ENCODE data around the gene CENPF. TPM values are rescaled to one million over a fixed set of nuclear protein-coding genes. Genes with fewer than 3 reads are reported as not detected.
"Not testable (repeated sequence)": the region's sequence is repeated elsewhere in the genome, so short reads cannot be mapped to it uniquely, and the experiment has no call there.

CENPF gene
- total RNA-seq, 1 donor from 2014 or later = 0.97 TPM

DNA sequence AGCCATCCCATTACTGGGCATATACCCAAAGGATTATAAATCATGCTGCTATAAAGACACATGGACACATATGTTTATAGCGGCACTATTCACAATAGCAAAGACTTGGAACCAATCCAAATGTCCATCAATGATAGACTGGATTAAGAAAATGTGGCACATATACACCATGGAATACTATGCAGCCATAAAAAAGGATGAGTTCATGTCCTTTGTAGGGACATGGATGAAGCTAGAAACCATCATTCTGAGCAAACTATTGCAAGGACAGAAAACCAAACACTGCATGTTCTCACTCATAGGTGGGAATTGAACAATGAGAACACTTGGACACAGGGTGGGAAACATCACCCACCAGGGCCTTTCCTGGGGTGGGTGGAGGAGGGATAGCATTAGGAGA is 72.5 kb downstream of the CENPF start:
- DNase-seq (ENCODE audit: missing footprints) = not testable (repeated sequence)

DNA sequence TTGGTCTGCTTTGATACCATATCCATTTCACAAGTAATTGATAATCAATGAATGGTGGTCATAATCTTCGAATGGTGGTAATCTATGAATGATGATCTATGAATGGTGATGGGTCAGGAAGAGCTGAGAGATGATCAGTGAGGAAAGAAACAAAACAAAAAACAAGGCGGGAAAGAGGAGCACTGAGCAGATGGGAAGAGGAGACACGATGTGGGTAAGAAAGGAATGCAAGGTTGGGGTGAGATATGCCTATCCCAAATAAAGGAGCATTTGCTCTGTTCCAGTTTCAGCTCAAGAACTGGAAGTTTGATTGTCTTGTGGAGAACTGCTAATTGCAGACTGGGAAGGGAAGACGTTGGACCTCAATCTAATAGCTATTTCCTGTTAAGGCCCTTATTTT is 73.8 kb downstream of the CENPF start:
- ATAC-seq = no peak
- no peak for DNase-seq (ENCODE audit: missing footprints)
- intact Hi-C loops (cut with DNase I) = no loop called here

More for the DNA sequence above, 72.5 kb downstream of the CENPF start:
- intact Hi-C loops (cut with DNase I); ATAC-seq: not testable (repeated sequence)

DNA sequence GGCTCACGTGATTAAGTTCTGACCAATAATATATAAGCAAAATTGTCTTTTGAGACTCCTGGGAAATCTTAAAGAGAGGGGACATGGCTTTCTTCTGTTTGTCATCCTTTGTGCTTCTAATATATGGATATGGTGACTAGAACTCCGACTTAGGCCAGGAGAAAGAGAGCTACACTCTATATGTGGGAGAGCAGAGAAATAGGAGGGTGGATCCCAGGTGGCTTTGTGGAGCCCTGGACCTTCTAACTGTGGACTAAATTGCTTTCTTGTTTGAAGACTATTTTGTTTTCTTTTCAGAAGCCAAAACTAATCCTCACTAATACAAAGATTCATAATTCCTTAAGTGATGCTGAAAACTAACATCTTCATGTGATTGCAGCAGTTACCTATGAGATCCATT is 75.0 kb downstream of the CENPF start:
- no peak for ATAC-seq
- intact Hi-C loops (cut with DNase I) = no loop called here
- no peak for DNase-seq (ENCODE audit: missing footprints)

GRCh38 chr1:214678386-214678785 is 75.4 kb downstream of the CENPF start:
- intact Hi-C loops (cut with DNase I) = no loop called here
- DNase-seq (ENCODE audit: missing footprints) = no peak
- no peak for ATAC-seq

DNA sequence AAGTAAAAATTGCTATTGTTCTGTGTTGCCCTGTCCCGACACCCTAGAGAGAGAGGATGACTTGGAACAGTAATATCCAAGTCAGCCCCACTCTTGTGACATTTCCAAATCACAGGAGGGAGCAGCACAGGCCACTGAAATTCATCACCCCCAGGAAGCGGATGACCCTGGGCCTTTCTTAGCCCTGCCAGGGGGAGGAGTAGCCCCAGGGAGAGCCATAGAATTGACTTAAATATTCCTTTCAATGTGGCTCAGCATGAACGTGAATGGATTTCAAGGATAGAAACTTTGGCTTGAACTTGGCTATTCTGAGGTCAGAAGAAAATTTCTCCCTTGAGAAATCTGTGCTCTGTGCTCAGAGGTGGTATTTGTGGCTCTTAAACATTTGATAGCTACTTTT is 80.6 kb downstream of the CENPF start:
- DNase-seq (ENCODE audit: missing footprints) (no peak), ATAC-seq (no peak)
- intact Hi-C loops (cut with DNase I) = no loop called here

DNA sequence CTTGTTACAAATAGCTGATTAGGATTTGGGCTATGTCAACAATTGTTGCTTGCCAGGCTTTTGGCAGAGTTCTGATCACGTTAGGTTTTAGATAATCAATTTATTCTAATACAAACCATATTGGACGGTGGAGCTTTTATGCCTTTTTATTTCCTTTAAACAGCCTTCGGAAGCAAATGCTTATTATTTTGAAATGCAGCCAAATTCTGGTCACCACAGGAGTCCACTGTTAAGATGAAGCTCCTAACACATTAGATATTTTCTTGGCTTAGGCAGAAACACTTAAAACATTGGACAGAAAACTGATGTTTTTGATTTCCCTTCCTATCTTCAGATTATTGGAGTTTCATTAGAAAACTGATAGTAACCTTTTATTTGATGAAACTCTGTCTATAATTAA is 82.9 kb downstream of the CENPF start:
- DNase-seq (ENCODE audit: missing footprints) (no peak), ATAC-seq (no peak)
- intact Hi-C loops (cut with DNase I) = no loop called here

- DNase-seq (ENCODE audit: missing footprints) (no peak), ATAC-seq (no peak)
- intact Hi-C loops (cut with DNase I) = no loop called here
Observed at GRCh38 chr1:214686497-214686896, 83.5 kb downstream of the CENPF start.

DNA sequence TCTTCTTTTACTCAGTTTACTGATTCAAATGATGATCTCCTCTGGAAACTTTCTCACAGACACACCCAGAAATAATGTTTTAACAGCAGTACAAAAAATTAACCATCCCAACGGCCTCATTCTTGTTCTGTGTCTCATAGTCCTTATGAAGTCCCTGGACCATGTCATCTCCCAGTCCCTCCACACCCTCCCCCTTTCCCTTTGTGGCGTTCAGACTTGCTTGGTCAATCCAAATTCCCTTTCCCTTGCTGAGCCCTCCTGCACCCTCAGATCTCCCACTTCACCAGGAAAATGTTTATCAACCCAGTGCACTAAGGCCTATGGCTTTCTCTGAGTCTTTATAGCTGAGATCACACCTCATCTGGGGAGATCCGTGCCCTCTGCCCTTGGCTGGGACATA is 85.9 kb downstream of the CENPF start:
- ATAC-seq = no peak
- DNase-seq (ENCODE audit: missing footprints) = no peak
- intact Hi-C loops (cut with DNase I) = no loop called here

GRCh38 chr1:214694769-214695168 is 91.8 kb downstream of the CENPF start:
- DNase-seq (ENCODE audit: missing footprints) (no peak), ATAC-seq (no peak)
- intact Hi-C loops (cut with DNase I) = no loop called here

DNA sequence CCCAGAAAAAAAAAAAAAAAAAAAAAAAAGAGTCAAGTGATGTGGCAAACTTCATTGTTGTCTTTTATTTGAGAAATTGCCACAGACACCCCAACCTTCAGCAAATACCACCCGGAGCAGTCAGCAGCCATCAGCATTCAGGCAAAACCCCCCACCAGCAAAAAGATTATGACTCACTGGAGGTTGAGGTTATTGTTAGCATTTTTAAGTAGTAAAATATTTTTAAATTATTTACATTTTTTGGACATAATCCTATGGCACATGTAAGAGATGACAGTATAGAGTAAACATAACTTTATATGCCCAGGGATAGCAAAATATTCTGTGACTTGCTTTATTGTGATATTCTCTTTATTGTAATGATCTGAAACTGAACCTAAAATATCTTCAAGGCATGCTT is 95.6 kb downstream of the CENPF start:
- intact Hi-C loops (cut with DNase I) = no loop called here
- DNase-seq (ENCODE audit: missing footprints) (no peak), ATAC-seq (no peak)

DNA sequence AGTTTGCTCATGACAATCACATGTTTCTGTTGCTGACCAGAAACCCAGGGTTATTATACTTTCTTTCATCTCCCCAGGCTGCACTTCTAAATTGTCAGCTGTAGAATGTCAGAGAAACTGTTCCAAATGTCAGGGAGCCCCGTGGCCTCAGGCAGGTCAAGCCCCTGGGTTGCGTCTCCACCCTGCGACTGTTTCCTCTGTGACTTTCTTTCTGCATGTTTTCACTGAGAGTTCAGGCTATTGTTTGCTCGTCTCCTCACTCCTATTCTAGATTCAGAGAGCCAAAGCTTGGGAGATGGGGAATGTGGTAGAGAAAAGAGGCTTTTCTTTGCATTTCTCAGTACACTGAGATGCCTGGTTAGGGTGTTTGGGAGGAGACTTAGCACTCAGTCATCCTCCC is 97.4 kb downstream of the CENPF start:
- intact Hi-C loops (cut with DNase I) = no loop called here
- DNase-seq (ENCODE audit: missing footprints) (no peak), ATAC-seq (no peak)

DNA sequence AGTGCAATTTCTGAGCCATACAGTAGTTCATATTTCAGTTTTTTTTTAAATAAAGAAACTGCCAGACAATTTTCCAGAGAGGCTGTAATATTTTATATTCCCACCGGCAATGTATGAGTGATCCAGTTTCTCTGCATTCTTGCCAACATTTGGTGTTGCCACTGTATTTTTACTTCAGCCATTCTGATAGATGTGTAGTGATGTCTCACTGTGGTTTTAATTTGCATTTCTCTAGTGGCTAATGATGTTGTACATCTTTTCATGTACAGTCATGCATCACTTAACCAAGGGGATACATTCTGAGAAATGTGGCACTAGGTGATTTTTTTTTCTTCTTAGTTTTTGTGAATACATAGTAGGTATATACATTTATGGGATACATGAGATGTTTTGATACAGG is 99.6 kb downstream of the CENPF start:
- DNase-seq (ENCODE audit: missing footprints) (no peak), ATAC-seq (no peak)
- intact Hi-C loops (cut with DNase I) = no loop called here

DNA sequence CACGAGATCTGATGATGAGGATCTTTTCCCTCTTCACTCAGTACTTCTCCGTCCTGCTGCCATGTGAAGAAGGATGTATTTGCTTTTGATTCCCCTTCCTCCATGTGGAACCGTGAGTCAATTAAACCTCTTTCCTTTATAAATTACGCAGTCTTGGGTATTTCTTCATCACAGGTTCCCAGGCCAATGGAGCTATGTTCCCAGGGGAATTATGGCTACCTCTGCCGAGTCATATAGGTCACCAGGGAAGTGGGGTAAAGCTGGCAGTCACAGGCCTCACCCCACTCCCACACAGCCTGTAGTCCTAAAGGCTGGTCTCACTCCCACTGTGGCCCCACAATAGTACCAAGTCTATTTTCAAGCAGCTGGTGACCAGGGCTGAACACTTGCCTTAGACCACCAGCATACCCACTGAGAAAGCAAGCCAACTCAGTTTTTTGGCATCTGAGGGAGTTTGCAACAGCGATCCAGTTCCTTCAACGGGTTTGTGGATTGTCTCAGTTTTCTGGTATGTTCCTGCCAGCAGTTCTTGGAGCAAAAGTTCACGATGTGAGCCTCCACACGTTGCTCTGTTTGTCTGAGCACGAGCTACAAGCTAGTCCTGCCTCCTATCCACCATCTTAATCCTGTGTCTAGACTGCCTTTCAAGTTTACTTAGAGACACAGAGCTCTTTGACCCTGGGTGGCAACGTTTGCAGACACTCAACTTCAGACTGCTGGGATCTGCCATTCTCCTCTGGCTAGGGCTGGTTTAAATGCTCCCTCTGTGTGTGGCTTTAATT is 104.5 kb downstream of the CENPF start:
- intact Hi-C loops (cut with DNase I) = no loop called here
- no peak for ATAC-seq
- DNase-seq (ENCODE audit: missing footprints) = no peak

- intact Hi-C loops (cut with DNase I) = no loop called here
Observed at GRCh38 chr1:214708321-214708955, 105.4 kb downstream of the CENPF start.

DNA sequence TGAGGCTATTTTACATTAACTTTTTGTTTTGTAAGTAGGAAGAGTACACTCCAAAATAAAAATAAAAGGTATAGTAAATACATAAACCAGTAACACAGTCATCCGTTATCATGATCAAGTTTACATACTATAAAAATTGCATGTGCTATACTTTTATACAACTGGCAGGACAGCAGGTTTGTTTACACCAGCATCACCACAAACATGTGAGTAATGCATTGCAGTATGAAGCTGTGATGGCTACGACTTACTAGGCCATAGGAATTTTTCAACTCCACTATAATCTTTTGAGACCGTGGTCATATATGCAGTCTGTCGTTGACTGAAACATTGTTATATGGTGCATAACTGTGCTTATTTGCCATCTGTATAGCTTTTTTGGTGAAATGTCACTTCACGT is 106.2 kb downstream of the CENPF start:
- DNase-seq (ENCODE audit: missing footprints) (no peak), ATAC-seq (no peak)
- intact Hi-C loops (cut with DNase I) = no loop called here

More at GRCh38 chr1:214708321-214708955, 105.4 kb downstream of the CENPF start:
- ATAC-seq (no peak), DNase-seq (ENCODE audit: missing footprints) (no peak)

GRCh38 chr1:214712737-214713136 is 109.7 kb downstream of the CENPF start:
- ATAC-seq (no peak), DNase-seq (ENCODE audit: missing footprints) (no peak)
- intact Hi-C loops (cut with DNase I) = no loop called here

Other genes starting within 250 kb of the CENPF start
- 23.0 TPM for gene PTPN14, start 51.6 kb upstream of the CENPF start, total RNA-seq